Hepatocyte (in vitro differentiated cells): Measurements from ENCODE around the gene PDZD8. TPM values are rescaled to one million over a fixed set of nuclear protein-coding genes. Genes with fewer than 3 reads are reported as not detected.

Experiments
- DNase-seq: peaks from one replicate; pipeline ENCODE4 v3.0.0-alpha.2; 2016; ENCODE audit warnings: low spot score
- H2AFZ ChIP-seq: fragments of 200-600 bp; sonication (generic); 2 replicates; pipeline ENCODE4 v1.6.0; 2016; ENCODE audit warnings: antibody characterized with exemption, mild to moderate bottlenecking
- H3K27ac ChIP-seq: fragments of 200-600 bp; sonication (generic); 2 replicates; pipeline ENCODE4 v1.5.1; 2016; ENCODE audit warnings: mild to moderate bottlenecking
- H3K27me3 ChIP-seq: fragments of 200-600 bp; sonication (generic); 2 replicates; pipeline ENCODE4 v1.6.1; 2016
- H3K36me3 ChIP-seq: fragments of 200-600 bp; sonication (generic); replicated peaks from 2 replicates; pipeline ENCODE4 v1.5.1; 2016; ENCODE audit warnings: low read depth; ENCODE audit not compliant: insufficient read depth
- H3K4me1 ChIP-seq: fragments of 200-600 bp; sonication (generic); 2 replicates; pipeline ENCODE4 v1.5.1; 2016; ENCODE audit warnings: mild to moderate bottlenecking, moderate library complexity; ENCODE audit not compliant: insufficient read depth
- H3K4me2 ChIP-seq: fragments of 200-600 bp; sonication (generic); 2 replicates; pipeline ENCODE4 v1.6.0; 2016
- H3K4me3 ChIP-seq: fragments of 200-600 bp; sonication (generic); 2 replicates; pipeline ENCODE4 v1.5.1; 2016; ENCODE audit warnings: mild to moderate bottlenecking
- H3K79me2 ChIP-seq: fragments of 200-600 bp; sonication (generic); 2 replicates; pipeline ENCODE4 v1.6.0; 2017; ENCODE audit warnings: mild to moderate bottlenecking
- H3K9me2 ChIP-seq: fragments of 200-600 bp; sonication (generic); replicated peaks from 2 replicates; pipeline ENCODE4 v1.6.0; 2017; ENCODE audit warnings: mild to moderate bottlenecking; ENCODE audit not compliant: insufficient read depth
- H3K9me3 ChIP-seq: fragments of 200-600 bp; sonication (generic); 2 replicates; pipeline ENCODE4 v1.5.1; 2016; ENCODE audit warnings: low read depth, mild to moderate bottlenecking
- H4K20me1 ChIP-seq: fragments of 200-600 bp; sonication (generic); 2 replicates; pipeline ENCODE4 v1.6.0; 2016; ENCODE audit warnings: mild to moderate bottlenecking; ENCODE audit not compliant: insufficient read depth, poor library complexity, severe bottlenecking
- CTCF ChIP-seq: fragments of 200-600 bp; sonication (generic); IDR thresholded peaks from 2 replicates; pipeline ENCODE4 v1.5.1; 2016; ENCODE audit warnings: antibody characterized with exemption, mild to moderate bottlenecking; ENCODE audit not compliant: poor library complexity
- EZH2 ChIP-seq: fragments of 200-600 bp; sonication (generic); IDR thresholded peaks from 2 replicates; pipeline ENCODE4 v1.6.1; 2016; ENCODE audit warnings: antibody characterized with exemption, mild to moderate bottlenecking, borderline replicate concordance
- EZH2phosphoT487 ChIP-seq: fragments of 200-600 bp; sonication (generic); IDR thresholded peaks from one replicate; pipeline ENCODE4 v1.6.1; 2018; ENCODE audit warnings: antibody characterized with exemption, mild to moderate bottlenecking, low read depth, moderate library complexity; ENCODE audit not compliant: unreplicated experiment, severe bottlenecking
- WGBS: methylation state at CpG from one replicate; pipeline ENCODE4 v1.1.6; 2016; ENCODE audit warnings: low lambda C conversion rate; ENCODE audit errors: missing lambda C conversion rate; 5-methylcytosine and 5-hydroxymethylcytosine counted together
- polyA plus RNA-seq: library from polyadenylated mRNA; unstranded; fragments of >200 nt; fragmentation: Nextera tagmentation; extraction: Ambion mirVana; gene quantifications from 2 replicates; pipeline ENCODE4 v1.2.1, GENCODE V29; 2016
- total RNA-seq: library from RNA; depleted of rRNA; stranded (reverse); fragments of >200 nt; gene quantifications from 2 replicates; pipeline ENCODE4 v1.2.3, GENCODE V29; 2014

PDZD8 gene
- total and polyA plus RNA-seq, 2 experiments from 2014 or later, result 12.9 to 77.2 TPM

- no peaks in the 10 kb centered on the region for H3K9me3 ChIP-seq
- no peaks in the 10 kb centered on the region for H3K4me1 ChIP-seq
- no peaks in the 10 kb centered on the region for H3K27me3 ChIP-seq
- no peaks in the 10 kb centered on the region for H3K9me2 ChIP-seq
- 82% methylated on average over 3 of the region's 3 CpGs for WGBS
- no peak for DNase-seq
- no peak overlapping the region for H3K27ac ChIP-seq
- H3K79me2 ChIP-seq, result no peaks in the 10 kb centered on the region
- TF ChIP-seq EZH2, result no peak
- no peak for TF ChIP-seq CTCF
- TF ChIP-seq EZH2phosphoT487, result no peak
- no peak overlapping the region for H2AFZ ChIP-seq
- no peaks in the 10 kb centered on the region for H4K20me1 ChIP-seq
- no peaks in the 10 kb centered on the region for H3K36me3 ChIP-seq
- no peak overlapping the region for H3K4me3 ChIP-seq
- H3K4me2 ChIP-seq, result no peak overlapping the region
Measured at GRCh38 chr10:117417196-117417595, 42.0 kb upstream of the PDZD8 start.

- no peak for DNase-seq
- Histone ChIP-seq H3K27ac (no peak overlapping the region), H3K4me1 (peaks cover 5% of the 10 kb centered on the region), H3K27me3 (no peaks in the 10 kb centered on the region), H4K20me1 (no peaks in the 10 kb centered on the region), H3K4me3 (no peak overlapping the region), H3K4me2 (no peak overlapping the region), H2AFZ (no peak overlapping the region), H3K9me3 (no peaks in the 10 kb centered on the region), H3K79me2 (no peaks in the 10 kb centered on the region), H3K9me2 (no peaks in the 10 kb centered on the region), H3K36me3 (no peaks in the 10 kb centered on the region)
- TF ChIP-seq EZH2, result no peak
- TF ChIP-seq CTCF, result no peak
- TF ChIP-seq EZH2phosphoT487, result no peak
- WGBS, result 29% methylated on average over 1 of the region's 1 CpG
Measured at GRCh38 chr10:117413928-117414618, 38.8 kb upstream of the PDZD8 start.

GRCh38 chr10:117412469-117413010 is 37.3 kb upstream of the PDZD8 start:
- Histone ChIP-seq H3K4me1 (peaks cover 5% of the 10 kb centered on the region), H3K27me3 (no peaks in the 10 kb centered on the region), H3K4me2 (no peak overlapping the region), H3K9me2 (no peaks in the 10 kb centered on the region), H3K4me3 (no peak overlapping the region), H2AFZ (no peak overlapping the region), H4K20me1 (no peaks in the 10 kb centered on the region), H3K79me2 (no peaks in the 10 kb centered on the region), H3K27ac (no peak overlapping the region), H3K9me3 (no peaks in the 10 kb centered on the region), H3K36me3 (no peaks in the 10 kb centered on the region)
- 83% methylated on average over 5 of the region's 5 CpGs for WGBS
- DNase-seq, result no peak
- TF ChIP-seq EZH2phosphoT487 (no peak), EZH2 (no peak), CTCF (no peak)
